ENCODE results near the gene MEFV.
"Not testable (repeated sequence)": the region's sequence is repeated elsewhere in the genome, so short reads cannot be mapped to it uniquely, and the experiment has no call there.

MEFV gene

GRCh38 chr16:3202903-3203539 lies 53.4 kb downstream of the MEFV start:
- H3K4me3 ChIP-seq (ENCODE audit: low read length): no peak overlapping the region
- DNase-seq (ENCODE audit: low read depth): no peak
- no peak for TF ChIP-seq CTCF (IDR thresholded peaks at IDR 0.05; ENCODE audit: insufficient read depth, low read depth, low read length, missing control alignments)

GRCh38 chr16:3198334-3199072 lies 57.9 kb downstream of the MEFV start:
- DNase-seq (ENCODE audit: low read depth): no peak
- TF ChIP-seq CTCF (IDR thresholded peaks at IDR 0.05; ENCODE audit: insufficient read depth, low read depth, low read length, missing control alignments): no peak
- H3K4me3 ChIP-seq (ENCODE audit: low read length): no peak overlapping the region

- H3K4me3 ChIP-seq (ENCODE audit: low read length); DNase-seq (ENCODE audit: low read depth): not testable (repeated sequence)
Measured at GRCh38 chr16:3197694-3198333, 58.6 kb downstream of the MEFV start.

GRCh38 chr16:3195975-3196374 lies 60.5 kb downstream of the MEFV start:
- TF ChIP-seq CTCF (IDR thresholded peaks at IDR 0.05; ENCODE audit: insufficient read depth, low read depth, low read length, missing control alignments): no peak
- DNase-seq (ENCODE audit: low read depth): no peak

GRCh38 chr16:3194792-3195191 lies 61.6 kb downstream of the MEFV start:
- TF ChIP-seq CTCF (IDR thresholded peaks at IDR 0.05; ENCODE audit: insufficient read depth, low read depth, low read length, missing control alignments): no peak
- no peak overlapping the region for H3K4me3 ChIP-seq (ENCODE audit: low read length)
- DNase-seq (ENCODE audit: low read depth): no peak

More at GRCh38 chr16:3195975-3196374, 60.5 kb downstream of the MEFV start:
- no peak overlapping the region for H3K4me3 ChIP-seq (ENCODE audit: low read length)

- TF ChIP-seq CTCF (IDR thresholded peaks at IDR 0.05; ENCODE audit: insufficient read depth, low read depth, low read length, missing control alignments): no peak
- H3K4me3 ChIP-seq (ENCODE audit: low read length): no peak overlapping the region
- no peak for DNase-seq (ENCODE audit: low read depth)
Measured at GRCh38 chr16:3193221-3194212, 62.9 kb downstream of the MEFV start.

Data from epithelial cell of esophagus (primary cell).